GM23338 (cell line): Measurements from ENCODE around the gene TYW1. TPM values are rescaled to one million over a fixed set of nuclear protein-coding genes. Genes with fewer than 3 reads are reported as not detected.
"Not testable (repeated sequence)": the region's sequence is repeated elsewhere in the genome, so short reads cannot be mapped to it uniquely, and the experiment has no call there.

Experiments
- ATAC-seq: fragments of 200-7000 bp; cut with Tn5 transposase; 3 replicates; pipeline ENCODE4 v1.9.1; 2020
- DNase-seq: peaks from one replicate; pipeline ENCODE4 v3.0.0-alpha.2; 2015; ENCODE audit warnings: low spot score
- H2AFZ ChIP-seq: fragments of 200-600 bp; sonication (generic); 2 replicates; pipeline ENCODE4 v1.8.0; 2016; ENCODE audit warnings: antibody characterized with exemption, mild to moderate bottlenecking, moderate library complexity
- H3F3A ChIP-seq: fragments of 200-600 bp; sonication (generic); replicated peaks from 2 replicates; pipeline ENCODE4 v1.8.0; 2017; ENCODE audit warnings: antibody characterized with exemption, mixed run types, low read depth
- H3K27ac ChIP-seq: fragments of 200-600 bp; sonication (generic); 2 replicates; pipeline ENCODE4 v1.6.1; 2016; ENCODE audit warnings: low read depth
- H3K27me3 ChIP-seq: fragments of 200-600 bp; sonication (generic); 2 replicates; pipeline ENCODE4 v1.8.0; 2016; ENCODE audit warnings: mild to moderate bottlenecking, mixed run types, moderate library complexity; ENCODE audit not compliant: insufficient read depth
- H3K36me3 ChIP-seq: fragments of 200-600 bp; sonication (generic); 2 replicates; pipeline ENCODE4 v1.8.0; 2016; ENCODE audit warnings: mild to moderate bottlenecking; ENCODE audit not compliant: insufficient read depth
- H3K4me1 ChIP-seq: fragments of 200-600 bp; sonication (generic); 2 replicates; pipeline ENCODE4 v1.8.0; 2016; ENCODE audit warnings: mild to moderate bottlenecking, moderate library complexity; ENCODE audit not compliant: insufficient read depth
- H3K4me2 ChIP-seq: fragments of 200-600 bp; sonication (generic); 2 replicates; pipeline ENCODE4 v1.7.1; 2017; ENCODE audit warnings: mixed run types
- H3K4me3 ChIP-seq: fragments of 200-600 bp; sonication (generic); 2 replicates; pipeline ENCODE4 v1.6.1; 2016; ENCODE audit warnings: mixed run types
- H3K79me2 ChIP-seq: fragments of 200-600 bp; sonication (generic); replicated peaks from 2 replicates; pipeline ENCODE4 v1.8.0; 2017; ENCODE audit warnings: mild to moderate bottlenecking; ENCODE audit not compliant: insufficient read depth
- H3K9me2 ChIP-seq: fragments of 200-600 bp; sonication (generic); 2 replicates; pipeline ENCODE4 v1.8.0; 2017; ENCODE audit not compliant: insufficient read depth
- H4K20me1 ChIP-seq: fragments of 200-600 bp; sonication (generic); replicated peaks from 2 replicates; pipeline ENCODE4 v1.8.0; 2017; ENCODE audit warnings: mild to moderate bottlenecking; ENCODE audit not compliant: insufficient read depth
- H3K27ac Mint-ChIP-seq: 2 replicates; pipeline ENCODE4 v1.8.0; 2020; ENCODE audit warnings: inconsistent platforms, mild to moderate bottlenecking, moderate library complexity, mixed read lengths
- H3K27me3 Mint-ChIP-seq: 3 replicates; pipeline ENCODE4 v1.8.0; 2022; ENCODE audit warnings: low read depth, mild to moderate bottlenecking, moderate library complexity, mixed read lengths, inconsistent platforms; ENCODE audit not compliant: insufficient read depth, poor library complexity
- H3K36me3 Mint-ChIP-seq: 3 replicates; pipeline ENCODE4 v1.8.0; 2021; ENCODE audit warnings: low read depth, mild to moderate bottlenecking, inconsistent platforms, moderate library complexity, mixed read lengths
- H3K4me1 Mint-ChIP-seq: 3 replicates; pipeline ENCODE4 v1.8.0; 2020; ENCODE audit warnings: mild to moderate bottlenecking, inconsistent platforms, mixed read lengths
- H3K4me3 Mint-ChIP-seq: 3 replicates; pipeline ENCODE4 v1.8.0; 2021; ENCODE audit warnings: moderate library complexity, mild to moderate bottlenecking, inconsistent platforms, mixed read lengths
- H3K9me3 Mint-ChIP-seq: 3 replicates; pipeline ENCODE4 v1.8.0; 2020; ENCODE audit warnings: moderate library complexity, mild to moderate bottlenecking, inconsistent platforms, mixed read lengths
- polyA plus RNA-seq: library from polyadenylated mRNA; unstranded; fragments of >200 nt; fragmentation: Nextera tagmentation; extraction: Ambion mirVana; gene quantifications from 2 replicates; pipeline ENCODE4 v1.2.1, GENCODE V29; 2016
- total RNA-seq: library from RNA; depleted of rRNA; stranded (reverse); fragments of >200 nt; shearing (Covaris generic); gene quantifications from 2 replicates; pipeline ENCODE4 v1.2.3, GENCODE V29; 2014

TYW1 gene
- total and polyA plus RNA-seq, 2 experiments from 2014 or later = 15.2 to 18.1 TPM

DNA sequence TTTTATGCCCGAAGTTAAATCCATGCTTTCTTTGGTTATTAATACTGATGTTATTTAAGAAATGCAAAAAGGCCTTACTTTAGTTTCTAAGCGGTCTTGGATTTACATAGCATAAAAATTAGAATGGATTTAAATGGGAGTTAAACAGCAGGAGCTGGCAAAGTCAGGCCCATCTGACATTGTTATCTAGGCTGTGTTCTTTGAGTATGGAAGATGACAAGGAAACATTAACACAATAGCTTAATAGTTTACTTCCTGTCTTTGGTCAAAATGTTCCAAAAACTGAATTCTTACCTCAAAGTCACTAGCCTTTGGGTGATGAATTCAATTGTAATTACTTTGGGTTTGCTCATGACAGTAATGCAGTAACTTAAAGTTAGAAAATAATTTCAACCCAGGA lies 123.9 kb downstream of the TYW1 start:
- DNase-seq, H3K36me3 Mint-ChIP-seq, H4K20me1 ChIP-seq, H3K27me3 ChIP-seq, H2AFZ ChIP-seq, H3K79me2 ChIP-seq, ATAC-seq, H3K4me3 Mint-ChIP-seq, H3K4me3 ChIP-seq, H3K9me3 Mint-ChIP-seq, H3F3A ChIP-seq, H3K9me2 ChIP-seq, H3K36me3 ChIP-seq, H3K27me3 Mint-ChIP-seq: not testable (repeated sequence)
- H3K4me2 ChIP-seq = peak overlapping the region; percentile 42; the same call in 1 of the 2 replicates
- peak overlapping the region; percentile 21 for H3K27ac ChIP-seq
- Mint-ChIP-seq H3K4me1 (peaks cover 41% of the 10 kb centered on the region), H3K27ac (peak overlapping the region; percentile 57)
- H3K4me1 ChIP-seq = peaks cover 38% of the 10 kb centered on the region

DNA sequence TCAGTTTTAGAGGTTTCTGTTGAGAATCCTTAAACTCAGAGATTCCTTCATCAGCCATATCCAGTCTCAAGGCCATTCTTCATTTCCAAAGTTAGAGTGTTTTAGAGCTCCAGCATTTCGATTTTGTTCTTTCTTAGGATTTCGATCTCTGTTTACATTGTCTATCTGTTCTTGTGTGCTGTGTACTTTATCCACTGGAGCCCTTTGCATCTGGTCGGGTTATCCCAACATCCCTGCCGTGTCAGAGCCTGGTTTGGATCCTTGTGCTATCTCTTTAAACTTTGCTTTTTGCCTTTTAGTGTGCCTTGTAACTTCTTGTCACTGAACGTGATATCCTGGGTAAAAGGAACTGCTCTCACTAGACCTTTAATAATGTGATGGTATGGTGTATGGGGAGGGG lies 131.6 kb downstream of the TYW1 start:
- H4K20me1 ChIP-seq, H3K27me3 ChIP-seq, H3K4me1 ChIP-seq, H3K79me2 ChIP-seq, H3K9me3 Mint-ChIP-seq, H3K4me2 ChIP-seq, ATAC-seq, H3K27ac Mint-ChIP-seq, H3K4me3 ChIP-seq, H3K4me1 Mint-ChIP-seq, H2AFZ ChIP-seq, H3K27me3 Mint-ChIP-seq, H3K9me2 ChIP-seq, H3K36me3 Mint-ChIP-seq, H3F3A ChIP-seq, H3K36me3 ChIP-seq, H3K4me3 Mint-ChIP-seq, DNase-seq: not testable (repeated sequence)
- H3K27ac ChIP-seq = peak overlapping the region; percentile 84; the same call in 1 of the 2 replicates

DNA sequence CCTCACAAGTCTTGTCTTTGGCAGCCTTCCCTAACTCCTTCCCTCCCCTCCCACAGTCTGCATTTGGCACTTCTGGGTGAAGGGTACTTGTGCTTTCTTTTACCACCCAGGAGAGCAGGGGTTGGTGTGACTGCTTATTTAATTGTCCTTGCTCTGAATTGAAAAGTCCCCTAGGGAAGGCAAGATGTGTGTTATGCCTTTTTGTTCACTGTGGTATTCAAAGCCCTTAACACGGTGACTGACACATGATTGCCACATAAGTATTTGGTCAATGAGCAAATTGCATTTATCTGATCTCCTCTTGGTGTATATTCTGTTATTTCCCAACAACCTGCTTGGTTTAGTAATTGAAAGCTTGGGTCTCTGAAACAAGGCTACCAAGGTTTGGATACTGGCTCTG lies 134.1 kb downstream of the TYW1 start:
- not testable (repeated sequence) for H3K4me3 Mint-ChIP-seq, H3K36me3 ChIP-seq, H3K27ac ChIP-seq, H3K9me2 ChIP-seq, H3K4me3 ChIP-seq, H3K4me1 Mint-ChIP-seq, H3K9me3 Mint-ChIP-seq, H3K4me1 ChIP-seq, DNase-seq, H2AFZ ChIP-seq, H3K27me3 ChIP-seq, H3K27ac Mint-ChIP-seq, H3K4me2 ChIP-seq, H3F3A ChIP-seq, H3K79me2 ChIP-seq, H3K36me3 Mint-ChIP-seq, ATAC-seq, H3K27me3 Mint-ChIP-seq, H4K20me1 ChIP-seq

DNA sequence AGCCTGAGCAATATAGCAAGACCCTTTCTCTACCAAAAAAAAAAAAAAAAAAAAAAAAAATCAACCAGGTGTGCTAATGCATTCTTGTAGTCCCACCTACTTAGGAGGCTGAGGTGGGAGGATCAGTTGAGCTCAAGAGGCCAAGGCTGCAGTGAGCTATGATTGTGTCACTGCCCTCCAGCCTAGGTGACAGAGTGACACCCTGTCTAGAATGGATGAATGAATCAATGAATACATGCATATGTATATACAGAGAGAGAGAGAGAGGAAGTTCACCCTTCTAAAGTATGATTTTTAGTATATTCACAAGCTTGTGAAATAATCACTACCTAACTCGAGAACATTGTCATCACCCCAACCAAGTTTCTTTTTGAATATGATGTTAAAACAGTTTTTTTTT lies 138.3 kb downstream of the TYW1 start:
- H3K4me2 ChIP-seq, DNase-seq, H3K9me2 ChIP-seq, H3K9me3 Mint-ChIP-seq, H3K79me2 ChIP-seq, H3K4me3 ChIP-seq, H3K27me3 Mint-ChIP-seq, H3F3A ChIP-seq, H3K27ac ChIP-seq, H3K36me3 ChIP-seq, H3K36me3 Mint-ChIP-seq, H4K20me1 ChIP-seq, H3K27me3 ChIP-seq, H2AFZ ChIP-seq, ATAC-seq, H3K4me3 Mint-ChIP-seq, H3K4me1 Mint-ChIP-seq, H3K4me1 ChIP-seq, H3K27ac Mint-ChIP-seq: not testable (repeated sequence)

DNA sequence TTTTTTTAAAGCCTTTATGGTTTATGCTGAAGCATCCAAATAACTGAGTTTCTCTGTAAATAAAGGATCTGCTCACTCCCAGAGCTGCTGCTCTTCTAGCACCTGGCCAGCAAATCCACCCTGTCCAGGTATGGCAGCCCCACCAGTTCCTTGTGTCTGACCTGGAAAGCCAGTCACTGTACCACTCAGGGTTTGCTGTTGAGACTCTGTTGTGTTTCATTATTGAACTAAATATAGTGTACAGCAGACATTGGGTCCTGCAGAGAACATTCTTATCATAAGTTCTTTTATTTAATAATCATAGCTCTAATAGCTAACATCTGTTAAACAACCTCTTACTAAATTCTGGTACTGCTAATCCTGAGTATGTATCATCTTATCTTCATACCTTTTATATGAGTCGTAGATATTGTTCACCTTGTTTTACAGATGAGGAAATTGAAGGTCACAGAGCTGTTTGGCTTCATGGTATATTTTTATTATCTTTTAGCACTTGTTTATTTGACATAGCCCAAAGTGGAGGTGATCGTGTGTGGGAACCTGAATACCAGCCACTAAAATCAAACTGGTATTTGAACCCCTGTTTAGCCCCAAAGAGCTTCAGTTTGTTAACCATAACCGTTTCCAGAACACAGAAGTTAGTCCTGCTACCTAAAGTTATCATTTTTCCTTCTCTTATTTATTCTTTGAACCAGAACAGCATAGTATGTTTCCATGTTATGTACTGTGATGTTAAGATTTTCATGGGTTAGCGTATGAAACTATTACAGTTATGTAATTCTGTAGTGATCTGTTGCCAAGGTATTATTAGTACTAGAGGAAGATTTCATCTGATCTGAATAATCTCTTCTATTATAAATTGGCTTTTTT lies 139.2 kb downstream of the TYW1 start:
- H3K27ac ChIP-seq, H3K27ac Mint-ChIP-seq, H3K27me3 Mint-ChIP-seq, H4K20me1 ChIP-seq, H2AFZ ChIP-seq, H3K36me3 ChIP-seq, DNase-seq, H3K4me1 ChIP-seq, ATAC-seq, H3K4me1 Mint-ChIP-seq, H3K4me3 Mint-ChIP-seq, H3K4me3 ChIP-seq, H3K9me3 Mint-ChIP-seq, H3F3A ChIP-seq, H3K36me3 Mint-ChIP-seq, H3K79me2 ChIP-seq, H3K9me2 ChIP-seq, H3K27me3 ChIP-seq, H3K4me2 ChIP-seq: not testable (repeated sequence)

DNA sequence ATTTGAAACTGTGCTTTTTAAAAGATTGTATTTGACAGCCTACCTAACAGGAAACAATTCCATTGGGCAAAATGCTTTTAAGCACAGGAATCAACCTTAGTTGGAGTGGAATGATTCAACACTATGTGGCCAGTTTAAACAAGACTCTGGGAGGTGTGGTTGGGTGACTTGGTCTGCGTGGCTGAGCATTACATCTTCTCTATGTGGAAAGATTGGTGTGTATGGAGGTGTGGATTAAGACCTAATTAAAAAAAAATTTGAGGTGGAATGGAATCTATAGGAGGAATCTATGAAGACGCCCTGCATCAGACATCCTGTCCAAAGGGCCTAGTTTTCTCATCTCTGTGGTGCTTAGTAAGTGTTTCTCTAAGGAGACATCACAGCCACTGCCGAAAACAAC lies 140.9 kb downstream of the TYW1 start:
- not testable (repeated sequence) for H3K9me3 Mint-ChIP-seq, H3K4me1 ChIP-seq, H3K27ac ChIP-seq, H3K4me1 Mint-ChIP-seq, H3F3A ChIP-seq, H3K9me2 ChIP-seq, DNase-seq, H3K4me2 ChIP-seq, H3K27me3 ChIP-seq, H3K4me3 Mint-ChIP-seq, H3K27ac Mint-ChIP-seq, ATAC-seq, H3K36me3 ChIP-seq, H3K79me2 ChIP-seq, H2AFZ ChIP-seq, H3K4me3 ChIP-seq, H3K36me3 Mint-ChIP-seq, H4K20me1 ChIP-seq, H3K27me3 Mint-ChIP-seq
